Loucy (cell line): ENCODE results near the gene TAF10.

Source experiments
- CTCF ChIP-seq: fragments of 200-600 bp; sonication (generic); conservative IDR thresholded peaks from 2 replicates; pipeline ENCODE4 v1.5.1; 2014; ENCODE audit warnings: mild to moderate bottlenecking, antibody characterized with exemption, low read length
- EZH2phosphoT487 ChIP-seq: fragments of 200-600 bp; IDR thresholded peaks from 2 replicates; pipeline ENCODE4 v1.6.1; 2018; ENCODE audit warnings: antibody characterized with exemption, mild to moderate bottlenecking, moderate library complexity, borderline replicate concordance

- TF ChIP-seq CTCF = no peak
- no peak for TF ChIP-seq EZH2phosphoT487
Observed at GRCh38 chr11:6572215-6572614, 39.8 kb downstream of the TAF10 start.
